ENCODE results near the gene RIMS4. TPM values are rescaled to one million over a fixed set of nuclear protein-coding genes. Genes with fewer than 3 reads are reported as not detected.

Gene RIMS4
- total RNA-seq, 1 donor from 2014 or later = 3.2 TPM

DNA sequence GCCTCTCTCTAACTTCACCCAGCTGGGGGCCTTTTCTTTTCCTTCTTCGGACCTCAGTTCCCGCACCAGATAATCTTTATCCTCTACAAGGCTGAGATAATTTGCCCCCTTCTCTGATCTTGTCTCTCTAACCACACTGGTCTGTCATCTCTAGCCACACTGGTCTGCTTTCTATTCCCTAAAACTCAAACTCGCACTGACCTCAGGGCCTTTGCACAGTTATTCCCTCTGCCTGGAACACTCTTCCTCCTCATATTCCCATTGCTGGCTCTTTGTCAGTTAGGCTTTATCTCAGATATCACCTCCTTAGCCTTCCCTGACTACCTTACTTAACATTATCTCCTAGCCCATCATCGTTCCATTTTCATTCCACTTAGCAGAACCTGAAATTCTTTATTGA is 7.6 kb downstream of the RIMS4 start:
- no peak overlapping the region for H3K27ac ChIP-seq

GRCh38 chr20:44800391-44801046 is 9.8 kb downstream of the RIMS4 start:
- H3K36me3 ChIP-seq = no peaks in the 10 kb centered on the region
- H3K27me3 ChIP-seq = peaks cover 9% of the 10 kb centered on the region
- no peak overlapping the region for H3K27ac ChIP-seq
- TF ChIP-seq CTCF (IDR thresholded peaks at IDR 0.05) = no peak
- ATAC-seq (no peak), DNase-seq (no peak)
- no peak overlapping the region for H3K4me3 ChIP-seq
- no peaks in the 10 kb centered on the region for H3K9me3 ChIP-seq
- no peaks in the 10 kb centered on the region for H3K4me1 ChIP-seq
- intact Hi-C loops (cut with DNase I) = no loop called here

More for the DNA sequence above, 7.6 kb downstream of the RIMS4 start:
- no peak overlapping the region for H3K4me3 ChIP-seq
- H3K4me1 ChIP-seq = no peaks in the 10 kb centered on the region
- H3K36me3 ChIP-seq = no peaks in the 10 kb centered on the region
- ATAC-seq (no peak), DNase-seq (no peak)
- intact Hi-C loops (cut with DNase I) = no loop called here
- H3K27me3 ChIP-seq = peaks cover 19% of the 10 kb centered on the region
- no peaks in the 10 kb centered on the region for H3K9me3 ChIP-seq
- TF ChIP-seq CTCF (IDR thresholded peaks at IDR 0.05) = no peak

DNA sequence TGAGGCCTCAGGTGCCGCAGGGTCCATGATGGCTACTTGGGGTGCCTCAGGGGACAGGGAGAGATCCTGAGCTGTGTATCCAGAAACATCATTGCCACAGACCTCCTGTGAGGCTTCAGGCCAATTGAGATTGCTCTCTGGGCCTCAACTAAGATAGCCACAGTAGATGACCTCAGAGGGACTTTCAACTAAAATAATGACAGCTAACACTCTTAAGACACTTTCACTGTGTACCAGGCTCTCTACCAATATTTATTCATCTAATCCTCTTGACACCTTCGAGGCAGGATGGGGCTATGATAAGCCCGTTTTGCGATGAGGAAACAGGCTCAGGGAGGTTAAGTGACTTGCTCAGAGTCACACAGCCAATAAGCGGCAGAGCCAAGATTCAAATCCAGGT is 10.7 kb downstream of the RIMS4 start:
- H3K9me3 ChIP-seq = no peaks in the 10 kb centered on the region
- H3K4me1 ChIP-seq = no peaks in the 10 kb centered on the region
- no peak overlapping the region for H3K4me3 ChIP-seq
- H3K27ac ChIP-seq = no peak overlapping the region
- DNase-seq (no peak), ATAC-seq (no peak)
- H3K27me3 ChIP-seq = peaks cover 10% of the 10 kb centered on the region
- intact Hi-C loops (cut with DNase I) = no loop called here
- H3K36me3 ChIP-seq = no peaks in the 10 kb centered on the region
- TF ChIP-seq CTCF (IDR thresholded peaks at IDR 0.05) = no peak

GRCh38 chr20:44796758-44797457 is 13.4 kb downstream of the RIMS4 start:
- no peak overlapping the region for H3K4me3 ChIP-seq
- TF ChIP-seq CTCF (IDR thresholded peaks at IDR 0.05) = no peak
- H3K4me1 ChIP-seq = no peaks in the 10 kb centered on the region
- DNase-seq (no peak), ATAC-seq (no peak)
- H3K27me3 ChIP-seq = peaks cover 6% of the 10 kb centered on the region
- no peak overlapping the region for H3K27ac ChIP-seq
- no peaks in the 10 kb centered on the region for H3K36me3 ChIP-seq
- H3K9me3 ChIP-seq = no peaks in the 10 kb centered on the region
- intact Hi-C loops (cut with DNase I) = no loop called here

- intact Hi-C loops (cut with DNase I) = no loop called here
- H3K27ac ChIP-seq = no peak overlapping the region
- no peaks in the 10 kb centered on the region for H3K4me1 ChIP-seq
- H3K4me3 ChIP-seq = no peak overlapping the region
- TF ChIP-seq CTCF (IDR thresholded peaks at IDR 0.05) = no peak
- no peaks in the 10 kb centered on the region for H3K9me3 ChIP-seq
- peaks cover 6% of the 10 kb centered on the region for H3K27me3 ChIP-seq
- no peaks in the 10 kb centered on the region for H3K36me3 ChIP-seq
- DNase-seq (no peak), ATAC-seq (no peak)
Measured at GRCh38 chr20:44796311-44796710, 14.0 kb downstream of the RIMS4 start.
